Ishikawa (cell line): ENCODE data around the gene MED13L.

Experiments used
- CEBPB ChIP-seq: IDR thresholded peaks from 2 replicates; pipeline ENCODE4 v1.6.1; 2012
- CREB1 ChIP-seq: IDR thresholded peaks from 2 replicates; pipeline ENCODE4 v1.6.1; 2012; ENCODE audit warnings: low read depth
- EGR1 ChIP-seq: IDR thresholded peaks from 2 replicates; pipeline ENCODE4 v1.6.1; 2012
- EP300 ChIP-seq: IDR thresholded peaks from 2 replicates; pipeline ENCODE4 v1.6.1; 2012; ENCODE audit warnings: borderline replicate concordance
- FOXM1 ChIP-seq: IDR thresholded peaks from 2 replicates; pipeline ENCODE4 v1.6.1; 2012; ENCODE audit warnings: low read depth, borderline replicate concordance
- MAX ChIP-seq: IDR thresholded peaks from 2 replicates; pipeline ENCODE4 v1.6.1; 2012
- NFIC ChIP-seq: IDR thresholded peaks from 2 replicates; pipeline ENCODE4 v1.6.1; 2012
- RAD21 ChIP-seq: IDR thresholded peaks from 2 replicates; pipeline ENCODE4 v1.6.1; 2012; ENCODE audit warnings: low read depth
- REST ChIP-seq: IDR thresholded peaks from 2 replicates; pipeline ENCODE4 v1.6.1; 2012; ENCODE audit warnings: low read depth, mild to moderate bottlenecking
- TAF1 ChIP-seq: IDR thresholded peaks from 2 replicates; pipeline ENCODE4 v1.6.1; 2012; ENCODE audit warnings: low read depth, mild to moderate bottlenecking
- TCF12 ChIP-seq: IDR thresholded peaks from 2 replicates; pipeline ENCODE4 v1.6.1; 2012; ENCODE audit warnings: low read depth
- TEAD4 ChIP-seq: IDR thresholded peaks from 2 replicates; pipeline ENCODE4 v1.6.1; 2012
- USF1 ChIP-seq: IDR thresholded peaks from 2 replicates; pipeline ENCODE4 v1.6.1; 2012
- YY1 ChIP-seq: IDR thresholded peaks from 2 replicates; pipeline ENCODE4 v1.6.1; 2012; ENCODE audit warnings: low read depth
- ZBTB7A ChIP-seq: IDR thresholded peaks from 2 replicates; pipeline ENCODE4 v1.6.1; 2012; ENCODE audit warnings: low read depth

Gene MED13L

GRCh38 chr12:116217045-116217735, 60.3 kb downstream of the MED13L start:
- TF ChIP-seq RAD21 (no peak), ZBTB7A (no peak), REST (no peak), TCF12 (no peak)

- TF ChIP-seq TAF1 (no peak), ZBTB7A (no peak), EP300 (no peak), REST (no peak), USF1 (no peak), TEAD4 (no peak), CEBPB (no peak), FOXM1 (no peak), YY1 (no peak), CREB1 (no peak), TCF12 (no peak), RAD21 (no peak)
These were observed 61.3 kb downstream of the MED13L start for GRCh38 chr12:116216022-116216756.

- TF ChIP-seq RAD21 (no peak), ZBTB7A (no peak), REST (no peak), FOXM1 (no peak), TCF12 (no peak), TEAD4 (no peak), USF1 (no peak), EGR1 (no peak), YY1 (no peak), CEBPB (no peak), MAX (no peak), CREB1 (no peak), EP300 (no peak), NFIC (no peak), TAF1 (no peak)
These were observed 62.5 kb downstream of the MED13L start for GRCh38 chr12:116215023-116215422.

GRCh38 chr12:116213885-116214527, 63.5 kb downstream of the MED13L start:
- TF ChIP-seq EP300 = no peak
- no peak for TF ChIP-seq CEBPB
- no peak for TF ChIP-seq TCF12
